KMS-11 (cell line): ENCODE data around the gene ARFGEF3.

Experiments
- H2AFZ ChIP-seq: fragments of 200-600 bp; sonication (generic); 2 replicates; pipeline ENCODE4 v1.6.1; 2016; ENCODE audit warnings: antibody characterized with exemption, mixed run types, low read depth
- H3K27ac ChIP-seq: fragments of 200-600 bp; sonication (generic); 2 replicates; pipeline ENCODE4 v1.6.1; 2016; ENCODE audit warnings: mild to moderate bottlenecking, mixed run types
- H3K27me3 ChIP-seq: fragments of 200-600 bp; sonication (generic); 2 replicates; pipeline ENCODE4 v1.6.1; 2017; ENCODE audit warnings: mild to moderate bottlenecking, low read depth, mixed run types, moderate library complexity; ENCODE audit not compliant: insufficient read depth
- H3K36me3 ChIP-seq: fragments of 200-600 bp; sonication (generic); 2 replicates; pipeline ENCODE4 v1.6.1; 2017; ENCODE audit warnings: mild to moderate bottlenecking, mixed run types; ENCODE audit not compliant: insufficient read depth
- H3K4me1 ChIP-seq: fragments of 200-600 bp; sonication (generic); 2 replicates; pipeline ENCODE4 v1.6.1; 2016; ENCODE audit warnings: mild to moderate bottlenecking, low read depth, mixed run types; ENCODE audit not compliant: poor library complexity, severe bottlenecking
- H3K4me2 ChIP-seq: fragments of 200-600 bp; sonication (generic); 2 replicates; pipeline ENCODE4 v1.7.0; 2016; ENCODE audit warnings: mild to moderate bottlenecking, mixed run types
- H3K4me3 ChIP-seq: fragments of 200-600 bp; sonication (generic); IDR thresholded peaks from 2 replicates; pipeline ENCODE4 v1.6.1; 2017; ENCODE audit warnings: low read depth, low read length, mixed read lengths; ENCODE audit not compliant: insufficient read depth
- H3K79me2 ChIP-seq: fragments of 200-600 bp; sonication (generic); 2 replicates; pipeline ENCODE4 v1.6.1; 2016; ENCODE audit warnings: low read depth, mixed run types; ENCODE audit not compliant: insufficient read depth
- H3K9ac ChIP-seq: fragments of 200-600 bp; sonication (generic); 2 replicates; pipeline ENCODE4 v1.6.1; 2016; ENCODE audit warnings: mild to moderate bottlenecking, mixed run types
- H4K20me1 ChIP-seq: fragments of 200-600 bp; sonication (generic); 2 replicates; pipeline ENCODE4 v1.6.1; 2016; ENCODE audit warnings: mild to moderate bottlenecking, mixed run types; ENCODE audit not compliant: insufficient read depth
- TF ChIP-seq, protein P1 (sequence below): fragments of 200-600 bp; sonication (generic); conservative IDR thresholded peaks from 2 replicates; pipeline ENCODE4 v1.6.1; 2017; ENCODE audit warnings: low read depth, mild to moderate bottlenecking, antibody characterized with exemption, low read length, moderate library complexity, mixed read lengths

ARFGEF3 gene

DNA sequence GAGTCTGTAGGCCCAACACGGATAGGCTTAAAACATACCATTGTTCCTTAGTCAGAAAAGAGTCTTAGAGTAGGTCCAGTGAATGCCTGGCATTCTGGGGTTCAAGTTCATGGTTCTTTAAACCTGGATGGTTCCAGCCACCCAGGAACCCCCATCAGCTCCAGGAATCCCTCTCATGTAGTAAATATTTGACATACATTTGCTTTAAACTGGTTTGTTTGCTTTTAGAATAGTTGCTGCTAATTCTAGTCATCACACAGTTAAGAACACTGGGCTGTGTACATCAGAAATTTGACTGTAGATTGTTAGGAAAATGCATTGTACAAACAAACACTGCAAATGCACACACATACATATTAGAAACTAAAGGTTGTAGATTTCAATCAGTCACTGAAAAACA lies 87.1 kb downstream of the ARFGEF3 start:
- Histone ChIP-seq H3K4me3 (no peak overlapping the region), H4K20me1 (no peaks in the 10 kb centered on the region), H3K27me3 (no peaks in the 10 kb centered on the region), H3K9ac (no peak overlapping the region), H3K4me1 (no peaks in the 10 kb centered on the region), H3K4me2 (no peak overlapping the region), H2AFZ (no peak overlapping the region), H3K79me2 (no peaks in the 10 kb centered on the region), H3K27ac (no peak overlapping the region), H3K36me3 (no peaks in the 10 kb centered on the region)
- TF ChIP-seq, protein P1, sequence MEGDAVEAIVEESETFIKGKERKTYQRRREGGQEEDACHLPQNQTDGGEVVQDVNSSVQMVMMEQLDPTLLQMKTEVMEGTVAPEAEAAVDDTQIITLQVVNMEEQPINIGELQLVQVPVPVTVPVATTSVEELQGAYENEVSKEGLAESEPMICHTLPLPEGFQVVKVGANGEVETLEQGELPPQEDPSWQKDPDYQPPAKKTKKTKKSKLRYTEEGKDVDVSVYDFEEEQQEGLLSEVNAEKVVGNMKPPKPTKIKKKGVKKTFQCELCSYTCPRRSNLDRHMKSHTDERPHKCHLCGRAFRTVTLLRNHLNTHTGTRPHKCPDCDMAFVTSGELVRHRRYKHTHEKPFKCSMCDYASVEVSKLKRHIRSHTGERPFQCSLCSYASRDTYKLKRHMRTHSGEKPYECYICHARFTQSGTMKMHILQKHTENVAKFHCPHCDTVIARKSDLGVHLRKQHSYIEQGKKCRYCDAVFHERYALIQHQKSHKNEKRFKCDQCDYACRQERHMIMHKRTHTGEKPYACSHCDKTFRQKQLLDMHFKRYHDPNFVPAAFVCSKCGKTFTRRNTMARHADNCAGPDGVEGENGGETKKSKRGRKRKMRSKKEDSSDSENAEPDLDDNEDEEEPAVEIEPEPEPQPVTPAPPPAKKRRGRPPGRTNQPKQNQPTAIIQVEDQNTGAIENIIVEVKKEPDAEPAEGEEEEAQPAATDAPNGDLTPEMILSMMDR: no peak

DNA sequence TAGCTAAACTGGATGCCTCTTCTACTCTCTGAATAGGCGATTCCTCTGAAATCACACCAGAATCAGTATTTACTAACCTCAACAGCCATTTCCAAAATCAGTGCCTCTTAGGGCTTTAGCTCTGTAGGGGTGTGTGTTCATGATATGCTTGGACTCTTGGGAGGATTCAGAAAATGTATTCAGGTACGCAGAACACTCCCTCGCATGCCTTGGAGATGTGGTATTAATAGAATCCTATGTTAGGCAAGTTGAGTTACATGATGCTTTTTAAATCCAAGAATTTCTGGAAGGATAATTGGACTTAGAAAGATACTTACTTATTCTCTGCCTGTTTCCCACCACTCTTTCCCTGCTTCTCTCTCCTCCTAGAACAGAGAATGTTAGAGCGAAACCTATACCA lies 88.3 kb downstream of the ARFGEF3 start:
- no peaks in the 10 kb centered on the region for H3K36me3 ChIP-seq
- H3K27ac ChIP-seq: no peak overlapping the region
- no peak overlapping the region for H3K4me2 ChIP-seq
- H2AFZ ChIP-seq: no peak overlapping the region
- no peaks in the 10 kb centered on the region for H3K4me1 ChIP-seq
- H3K79me2 ChIP-seq: no peaks in the 10 kb centered on the region
- TF ChIP-seq, protein P1: no peak
- H3K27me3 ChIP-seq: no peaks in the 10 kb centered on the region
- no peak overlapping the region for H3K4me3 ChIP-seq
- no peak overlapping the region for H3K9ac ChIP-seq
- H4K20me1 ChIP-seq: no peaks in the 10 kb centered on the region

- no peak overlapping the region for H2AFZ ChIP-seq
- no peak overlapping the region for H3K4me2 ChIP-seq
- H3K4me1 ChIP-seq: no peaks in the 10 kb centered on the region
- H3K9ac ChIP-seq: no peak overlapping the region
- no peak overlapping the region for H3K4me3 ChIP-seq
- TF ChIP-seq, protein P1: no peak
- H3K27ac ChIP-seq: no peak overlapping the region
- H3K79me2 ChIP-seq: no peaks in the 10 kb centered on the region
- no peaks in the 10 kb centered on the region for H3K36me3 ChIP-seq
- H3K27me3 ChIP-seq: no peaks in the 10 kb centered on the region
- no peaks in the 10 kb centered on the region for H4K20me1 ChIP-seq
These were observed 88.9 kb downstream of the ARFGEF3 start for GRCh38 chr6:138250513-138251247.

DNA sequence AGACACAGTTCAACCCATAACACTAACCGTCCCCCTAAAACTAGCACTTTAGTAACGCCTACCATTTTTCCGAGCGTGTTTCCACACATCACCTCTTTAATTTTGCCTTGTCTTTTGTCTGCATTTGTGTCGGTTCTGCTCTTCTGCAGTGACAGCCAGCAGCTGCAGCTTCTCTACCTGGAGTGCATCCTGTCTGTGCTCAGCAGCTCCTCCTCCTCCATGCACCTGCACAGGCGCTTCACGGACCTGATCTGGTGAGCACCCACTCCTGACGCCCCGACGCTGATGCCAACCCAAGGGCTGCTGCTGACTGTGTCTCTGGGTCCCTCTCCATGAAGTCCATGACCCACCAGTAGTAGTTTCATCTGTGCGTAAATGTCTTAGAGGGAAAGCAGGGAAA lies 92.0 kb downstream of the ARFGEF3 start:
- TF ChIP-seq, protein P1: no peak
- no peaks in the 10 kb centered on the region for H3K36me3 ChIP-seq
- H4K20me1 ChIP-seq: no peaks in the 10 kb centered on the region
- no peak overlapping the region for H3K9ac ChIP-seq
- H3K79me2 ChIP-seq: no peaks in the 10 kb centered on the region
- no peak overlapping the region for H3K4me3 ChIP-seq
- no peak overlapping the region for H3K27ac ChIP-seq
- H3K4me1 ChIP-seq: no peaks in the 10 kb centered on the region
- H3K4me2 ChIP-seq: no peak overlapping the region
- H2AFZ ChIP-seq: no peak overlapping the region
- H3K27me3 ChIP-seq: no peaks in the 10 kb centered on the region
